T-helper 1 cell treated with Interleukin-12 subunit alpha and Interleukin-12 subunit beta and Interleukin-4 antibody, amounts not matched to agents 30 μg/mL and 1 μg/mL, for 36 hours (primary cell): ENCODE results near the gene CCDC187.

Experiments
- H3K27ac Mint-ChIP-seq: one replicate; pipeline ENCODE4 v1.8.0; 2021; ENCODE audit warnings: mild to moderate bottlenecking, mixed read lengths
- H3K27me3 Mint-ChIP-seq: one replicate; pipeline ENCODE4 v1.8.0; 2021; ENCODE audit warnings: low read depth, mixed read lengths
- H3K36me3 Mint-ChIP-seq: one replicate; pipeline ENCODE4 v1.8.0; 2021; ENCODE audit warnings: low read depth, mixed read lengths
- H3K4me1 Mint-ChIP-seq: one replicate; pipeline ENCODE4 v1.8.0; 2021; ENCODE audit warnings: low read depth, mixed read lengths
- H3K4me3 Mint-ChIP-seq: one replicate; pipeline ENCODE4 v1.8.0; 2021; ENCODE audit warnings: mild to moderate bottlenecking, moderate library complexity, mixed read lengths
- H3K9me3 Mint-ChIP-seq: one replicate; pipeline ENCODE4 v1.8.0; 2021; ENCODE audit warnings: mixed read lengths

Gene CCDC187

DNA sequence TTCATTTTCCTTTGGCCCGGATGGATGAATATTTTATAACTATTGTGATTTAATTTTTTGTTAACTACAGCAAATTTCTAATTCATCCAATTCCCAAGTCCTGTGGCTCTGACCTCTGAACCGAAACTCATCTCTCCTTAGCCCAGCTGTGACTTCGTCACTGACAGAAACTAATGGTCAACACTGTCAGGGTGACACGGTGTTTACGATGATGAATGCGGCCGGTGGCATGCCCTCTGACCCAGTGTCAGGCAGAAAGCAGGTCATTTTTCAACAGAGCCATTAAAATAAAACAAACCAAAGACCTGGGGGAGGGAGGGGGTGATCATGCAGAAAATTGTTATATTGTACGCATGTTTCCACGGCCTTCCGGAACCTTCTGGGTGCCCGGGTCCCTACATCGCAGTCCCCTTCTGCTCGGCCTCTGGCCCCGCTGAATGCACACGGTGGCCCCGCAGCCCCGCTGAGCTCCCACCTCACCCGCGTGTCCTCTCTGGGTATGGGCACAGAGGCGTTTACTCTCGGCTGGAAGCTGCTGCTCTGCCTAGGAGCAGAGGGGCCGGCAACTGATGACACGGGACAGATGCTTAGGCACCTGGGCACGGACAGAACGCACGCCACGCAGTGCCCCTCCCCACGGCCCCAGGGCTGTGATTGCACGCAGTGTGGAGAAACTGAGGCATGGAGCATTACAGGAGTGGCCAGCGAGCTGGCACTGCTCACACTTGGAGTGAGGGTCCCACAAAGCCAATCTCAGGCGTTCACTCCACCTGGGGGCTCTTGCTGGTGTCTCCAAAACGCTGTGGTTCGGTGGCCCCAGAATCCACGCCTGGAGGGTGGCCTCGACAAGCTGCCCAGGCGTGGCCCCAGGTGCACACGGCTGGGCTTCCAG, 8.1 kb downstream of the CCDC187 start:
- no peaks in the 10 kb centered on the region for H3K27me3 Mint-ChIP-seq
- no peak overlapping the region for H3K27ac Mint-ChIP-seq
- no peaks in the 10 kb centered on the region for H3K36me3 Mint-ChIP-seq
- H3K4me1 Mint-ChIP-seq: no peaks in the 10 kb centered on the region
- no peak overlapping the region for H3K4me3 Mint-ChIP-seq
- no peaks in the 10 kb centered on the region for H3K9me3 Mint-ChIP-seq

DNA sequence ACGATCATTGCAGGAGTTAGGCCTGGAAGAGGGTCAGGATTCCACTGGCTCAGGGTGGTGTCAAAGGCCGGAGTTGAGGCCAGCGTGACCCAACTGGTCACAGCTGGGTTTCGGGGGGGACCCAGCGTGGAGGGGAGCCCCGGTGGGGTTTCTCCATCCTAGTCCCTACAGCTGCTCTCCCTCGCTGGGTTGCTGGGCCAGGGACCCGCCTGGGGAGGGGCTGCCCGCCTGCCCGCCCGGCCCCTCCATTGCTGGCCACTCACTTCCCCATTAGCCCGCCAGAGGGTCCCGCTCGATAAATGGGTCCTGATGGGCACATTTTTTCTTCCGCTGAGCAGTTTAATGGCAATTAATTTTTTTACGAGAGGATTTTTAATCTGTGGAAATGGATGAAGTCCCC, 8.8 kb downstream of the CCDC187 start:
- Mint-ChIP-seq H3K4me1 (no peaks in the 10 kb centered on the region), H3K27me3 (no peaks in the 10 kb centered on the region), H3K27ac (no peak overlapping the region), H3K4me3 (no peak overlapping the region), H3K36me3 (no peaks in the 10 kb centered on the region), H3K9me3 (no peaks in the 10 kb centered on the region)

DNA sequence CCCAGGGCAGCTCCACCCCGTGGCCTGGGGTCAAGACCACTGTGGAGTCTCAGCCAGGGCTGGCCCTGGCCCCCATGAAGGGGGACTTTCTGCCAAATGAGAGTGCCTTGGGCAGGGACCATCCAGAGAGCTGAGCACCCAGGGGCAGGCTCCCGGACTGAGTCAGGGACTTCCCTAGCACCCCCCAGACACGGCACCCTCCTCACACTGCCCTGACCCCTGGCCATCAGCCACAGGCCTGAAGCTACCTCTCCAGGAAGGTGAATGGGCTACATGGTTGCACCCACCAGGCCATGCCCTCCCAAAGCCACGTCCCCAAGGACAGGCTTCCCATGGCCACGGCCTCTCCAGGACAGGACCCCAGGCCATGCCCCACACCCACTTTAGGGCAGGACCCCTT, 9.5 kb downstream of the CCDC187 start:
- Mint-ChIP-seq H3K27me3 (no peaks in the 10 kb centered on the region), H3K9me3 (no peaks in the 10 kb centered on the region), H3K36me3 (no peaks in the 10 kb centered on the region), H3K4me1 (no peaks in the 10 kb centered on the region), H3K4me3 (no peak overlapping the region), H3K27ac (no peak overlapping the region)

DNA sequence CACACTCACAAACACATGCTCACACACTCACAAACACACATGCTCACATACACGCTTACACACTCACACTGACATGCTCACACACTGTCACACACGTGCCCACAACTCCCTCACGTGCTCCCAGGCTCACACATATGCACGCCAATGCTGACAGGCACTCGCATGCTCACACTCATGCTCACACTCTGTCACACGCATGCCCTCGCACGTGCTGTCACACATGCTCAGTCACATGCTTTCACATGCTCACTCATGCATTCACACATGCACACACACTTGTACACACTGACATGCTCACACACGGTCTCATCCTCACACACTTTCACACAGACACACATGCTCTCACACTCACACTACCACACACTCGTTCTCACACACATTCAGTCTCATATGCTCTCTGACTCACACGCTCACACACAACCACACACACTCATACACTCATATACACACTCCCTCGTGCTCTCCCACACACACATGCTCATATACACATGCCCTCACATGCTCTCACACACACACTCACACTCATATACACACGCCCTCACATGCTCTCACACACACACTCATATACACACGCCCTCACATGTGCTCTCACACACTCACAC, 10.3 kb downstream of the CCDC187 start:
- Mint-ChIP-seq H3K27ac (no peak overlapping the region), H3K4me1 (no peaks in the 10 kb centered on the region), H3K27me3 (no peaks in the 10 kb centered on the region), H3K9me3 (no peaks in the 10 kb centered on the region), H3K36me3 (no peaks in the 10 kb centered on the region), H3K4me3 (no peak overlapping the region)

DNA sequence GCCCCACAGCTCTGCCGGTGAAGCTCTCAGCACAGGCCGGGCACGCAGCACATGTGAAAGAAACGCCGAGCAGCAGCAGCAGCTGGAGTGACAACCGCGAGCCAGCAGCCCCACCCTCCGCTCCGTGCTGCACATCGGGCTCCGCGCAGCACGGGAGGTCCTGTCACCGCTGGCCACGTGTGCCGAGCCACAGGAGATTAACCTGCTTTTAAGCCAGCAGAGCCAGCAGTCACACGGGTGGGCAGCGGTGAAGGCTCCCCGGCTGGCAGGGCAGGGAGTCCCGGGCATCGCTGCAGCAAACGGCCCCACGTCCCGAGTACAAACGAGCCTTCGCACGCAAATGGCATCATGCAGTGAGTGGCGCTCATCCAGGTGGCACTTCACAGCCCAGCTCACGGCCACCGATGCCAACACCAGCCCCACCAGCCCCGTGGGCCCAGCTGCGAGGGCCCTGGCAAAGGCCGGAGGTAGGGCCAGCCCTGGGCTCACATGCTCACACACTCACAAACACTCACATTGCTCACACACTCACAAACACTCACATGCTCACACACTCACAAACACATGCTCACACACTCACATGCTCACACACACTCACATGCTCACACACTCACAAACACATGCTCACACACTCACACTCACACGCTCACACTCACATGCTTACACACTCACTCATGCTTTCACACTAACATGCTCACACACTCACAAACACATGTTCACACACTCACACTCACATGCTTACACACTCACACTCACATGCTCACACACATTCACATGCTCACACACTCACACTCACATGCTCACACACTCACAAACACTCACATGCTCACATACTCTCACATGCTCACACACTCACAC, 11.1 kb downstream of the CCDC187 start:
- Mint-ChIP-seq H3K27me3 (no peaks in the 10 kb centered on the region), H3K4me3 (no peak overlapping the region), H3K9me3 (no peaks in the 10 kb centered on the region), H3K36me3 (no peaks in the 10 kb centered on the region), H3K27ac (no peak overlapping the region), H3K4me1 (no peaks in the 10 kb centered on the region)

DNA sequence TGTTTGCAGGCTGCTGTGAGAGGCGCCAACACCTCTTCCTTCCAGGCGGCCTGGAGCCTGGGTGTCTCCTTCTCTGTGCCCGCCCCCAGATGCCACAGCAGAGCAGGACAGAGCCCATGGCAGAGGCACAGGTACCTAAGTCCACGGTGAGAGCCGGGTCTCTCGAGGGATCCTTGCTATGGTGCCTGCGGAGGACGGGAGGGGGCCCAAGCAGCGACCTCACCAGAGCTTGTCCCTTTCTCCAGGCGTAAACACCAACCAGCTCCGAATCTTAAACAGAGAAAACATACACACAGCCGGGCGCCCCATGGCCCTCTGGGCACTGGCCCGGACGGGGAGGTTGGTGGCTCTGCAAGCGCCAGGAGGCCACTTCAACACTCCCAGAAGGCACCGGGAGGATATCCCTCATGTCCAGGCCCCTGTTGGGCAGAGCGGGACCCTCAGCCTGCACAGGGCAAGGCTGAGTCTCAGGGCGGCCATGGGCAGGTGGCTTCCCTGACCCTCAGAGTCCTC, 11.8 kb downstream of the CCDC187 start:
- H3K4me1 Mint-ChIP-seq: no peaks in the 10 kb centered on the region

DNA sequence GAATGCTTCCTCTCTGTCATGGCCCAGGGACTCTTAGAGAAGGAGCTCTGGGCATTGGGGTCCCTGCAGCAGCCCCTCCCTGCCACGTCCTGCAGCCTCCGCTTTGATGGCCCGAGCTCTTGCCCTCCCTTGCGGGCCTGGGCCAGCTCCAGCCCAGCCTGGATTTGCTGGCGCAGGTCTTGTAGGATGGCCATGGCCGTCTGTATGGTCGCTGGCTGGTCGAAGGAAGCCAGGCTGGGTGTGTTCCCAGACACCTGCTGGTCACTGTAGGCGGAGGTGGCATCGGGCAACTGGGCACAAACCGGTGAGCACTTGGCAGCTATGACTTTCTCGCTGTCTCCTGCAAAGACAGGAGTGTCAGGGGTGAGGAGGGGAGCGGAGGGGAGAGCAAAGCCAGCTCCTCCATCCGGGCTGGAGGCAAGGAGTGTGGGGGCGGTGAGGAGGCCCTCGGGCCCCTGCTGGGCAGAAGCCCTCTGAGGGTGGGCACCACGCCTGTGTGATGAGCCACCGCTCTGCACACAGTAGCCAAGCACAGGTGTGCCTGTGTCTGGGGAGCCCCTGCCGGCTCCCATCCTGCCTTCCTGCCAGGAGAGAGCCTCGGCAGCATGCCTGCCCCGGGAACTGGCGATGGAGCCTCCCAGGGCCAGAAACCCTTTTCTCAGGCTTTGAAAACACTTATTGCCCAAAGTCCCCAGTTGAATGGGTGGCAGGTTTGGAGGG, 12.4 kb downstream of the CCDC187 start:
- H3K27me3 Mint-ChIP-seq: no peaks in the 10 kb centered on the region
- no peaks in the 10 kb centered on the region for H3K4me1 Mint-ChIP-seq
- no peak overlapping the region for H3K4me3 Mint-ChIP-seq
- no peaks in the 10 kb centered on the region for H3K36me3 Mint-ChIP-seq
- H3K9me3 Mint-ChIP-seq: no peaks in the 10 kb centered on the region
- no peak overlapping the region for H3K27ac Mint-ChIP-seq

More for the DNA sequence above, 11.8 kb downstream of the CCDC187 start:
- no peaks in the 10 kb centered on the region for H3K9me3 Mint-ChIP-seq
- H3K27me3 Mint-ChIP-seq: no peaks in the 10 kb centered on the region
- no peak overlapping the region for H3K27ac Mint-ChIP-seq
- no peaks in the 10 kb centered on the region for H3K36me3 Mint-ChIP-seq
- H3K4me3 Mint-ChIP-seq: no peak overlapping the region

DNA sequence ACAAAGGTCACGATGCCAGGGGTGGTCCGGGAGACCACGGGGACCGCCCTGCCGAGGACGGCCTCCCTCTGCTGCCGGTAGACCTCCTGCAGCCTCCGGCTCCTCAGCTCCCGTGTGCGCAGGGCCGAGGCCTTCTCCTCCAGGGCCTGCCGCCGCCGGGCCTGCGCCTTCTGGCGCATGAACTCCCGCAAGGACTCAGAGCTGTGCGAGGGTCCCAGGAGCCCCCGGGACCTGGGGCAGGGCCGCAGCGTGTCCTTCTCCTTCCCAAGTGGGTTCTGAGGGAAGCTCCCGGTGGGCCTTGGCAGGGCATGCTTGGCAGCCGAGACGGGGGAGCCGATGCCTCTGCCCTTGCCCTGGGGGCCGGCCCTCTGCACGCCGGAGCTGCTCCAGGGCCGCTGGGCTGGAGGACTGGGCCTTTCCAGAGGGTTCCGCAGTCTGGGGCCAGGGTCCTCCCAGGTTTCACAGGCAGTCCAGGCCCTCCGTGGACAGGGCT, 13.3 kb downstream of the CCDC187 start:
- H3K9me3 Mint-ChIP-seq: no peaks in the 10 kb centered on the region
- no peak overlapping the region for H3K27ac Mint-ChIP-seq
- H3K27me3 Mint-ChIP-seq: no peaks in the 10 kb centered on the region
- H3K4me3 Mint-ChIP-seq: no peak overlapping the region
- no peaks in the 10 kb centered on the region for H3K36me3 Mint-ChIP-seq
- no peaks in the 10 kb centered on the region for H3K4me1 Mint-ChIP-seq

DNA sequence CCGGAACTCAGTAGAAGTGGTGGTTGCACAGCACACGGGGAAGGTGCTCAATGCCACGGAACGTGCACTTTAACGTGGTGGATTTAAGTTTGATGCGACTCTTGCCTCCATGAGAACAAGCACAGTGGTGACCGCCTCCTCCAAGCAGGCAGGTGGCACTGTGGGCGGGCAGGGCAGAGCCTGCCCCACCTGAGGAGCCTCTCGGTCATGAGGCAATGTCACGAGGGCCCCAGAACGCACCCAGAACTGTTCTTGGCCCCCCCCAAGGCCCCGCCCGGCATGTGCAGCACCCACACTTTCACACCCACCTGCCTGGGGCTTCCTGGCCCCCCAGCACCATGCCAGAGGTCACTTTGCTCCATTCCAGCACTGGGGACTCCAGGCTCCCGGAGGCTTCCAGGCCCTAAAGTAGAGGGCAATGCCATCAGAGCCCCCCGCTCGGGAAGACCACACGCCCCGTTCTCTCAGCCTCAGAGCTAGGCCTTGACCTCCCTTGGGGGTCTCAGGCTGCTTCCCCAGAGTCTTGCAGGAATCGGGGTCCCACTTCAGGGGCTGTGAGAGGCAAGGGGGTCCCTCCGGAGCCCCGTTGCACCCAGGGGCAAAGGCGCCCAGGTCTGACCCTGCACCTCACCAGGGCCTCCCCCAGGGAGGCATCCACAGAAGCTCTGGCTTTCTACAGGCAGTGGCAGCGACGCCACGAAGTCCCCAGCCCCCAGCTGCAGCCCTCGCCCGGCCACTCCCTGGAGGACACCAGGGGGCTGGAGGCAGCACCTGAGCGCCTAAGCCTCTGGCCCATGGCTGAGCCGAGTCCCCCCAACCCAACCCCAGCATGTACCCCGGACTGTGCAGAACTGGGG, 14.0 kb downstream of the CCDC187 start:
- no peaks in the 10 kb centered on the region for H3K27me3 Mint-ChIP-seq
- H3K27ac Mint-ChIP-seq: no peak overlapping the region
- H3K36me3 Mint-ChIP-seq: no peaks in the 10 kb centered on the region
- no peaks in the 10 kb centered on the region for H3K4me1 Mint-ChIP-seq
- no peaks in the 10 kb centered on the region for H3K9me3 Mint-ChIP-seq
- H3K4me3 Mint-ChIP-seq: no peak overlapping the region

DNA sequence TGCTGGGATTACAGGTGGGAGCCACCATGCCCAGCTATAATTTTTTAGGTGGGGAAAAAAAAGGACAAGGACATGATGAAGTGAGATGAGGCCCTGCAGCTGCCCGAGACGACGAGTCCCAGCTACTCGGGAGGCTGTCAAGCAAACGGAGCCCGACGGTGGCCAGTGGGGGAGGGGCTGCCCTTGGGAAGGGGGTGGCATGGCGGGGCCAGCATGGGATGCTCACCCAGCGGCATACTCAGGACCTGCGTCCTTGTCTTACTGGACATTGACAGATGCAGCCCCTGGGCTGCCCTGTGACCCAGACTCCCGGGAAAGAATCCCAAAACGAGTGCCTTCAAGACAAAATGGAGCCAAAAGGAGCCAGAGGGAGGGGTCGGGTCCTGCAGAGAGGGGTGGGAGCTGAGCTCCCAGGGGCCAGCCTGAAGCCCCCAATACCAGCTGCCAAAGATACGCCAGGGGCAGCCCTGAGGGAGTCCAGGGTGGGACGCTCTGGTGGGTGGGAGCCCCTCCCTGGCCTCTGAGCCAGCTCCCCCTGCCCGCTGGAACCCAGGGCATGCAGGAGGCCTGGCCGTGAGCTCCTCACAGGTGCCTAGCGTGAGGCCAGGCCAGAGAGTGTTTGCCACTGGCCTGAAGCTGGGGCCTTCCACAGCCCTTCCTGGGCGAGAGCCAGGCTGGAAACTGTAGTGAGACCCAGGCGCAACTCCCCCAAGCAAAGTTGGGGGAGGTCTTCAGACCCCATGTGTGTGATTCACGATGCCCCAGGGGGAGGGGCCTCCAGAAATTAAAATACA, 15.7 kb downstream of the CCDC187 start:
- H3K9me3 Mint-ChIP-seq: no peaks in the 10 kb centered on the region
- H3K27ac Mint-ChIP-seq: no peak overlapping the region
- H3K36me3 Mint-ChIP-seq: no peaks in the 10 kb centered on the region
- H3K4me3 Mint-ChIP-seq: no peak overlapping the region
- no peaks in the 10 kb centered on the region for H3K27me3 Mint-ChIP-seq
- H3K4me1 Mint-ChIP-seq: peaks cover 2% of the 10 kb centered on the region

DNA sequence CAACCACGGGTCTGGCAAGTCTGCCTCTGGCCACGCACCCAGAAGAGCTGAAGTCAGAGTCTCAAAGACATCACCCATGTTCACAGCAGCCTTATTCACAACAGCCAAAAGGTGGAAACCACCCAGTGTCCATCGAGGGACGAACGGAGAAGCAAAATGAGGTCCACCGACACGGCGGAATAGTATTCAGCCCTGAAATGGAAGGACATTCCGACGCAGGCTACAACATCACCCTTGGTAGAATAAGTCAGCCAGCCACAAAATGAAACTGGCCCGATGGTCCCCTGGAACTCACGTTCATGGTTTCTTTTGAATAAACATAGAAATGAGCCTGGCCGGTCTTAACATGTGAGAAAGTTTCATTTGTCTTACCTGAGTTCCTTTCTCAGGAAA, 16.9 kb downstream of the CCDC187 start:
- Mint-ChIP-seq H3K9me3 (no peaks in the 10 kb centered on the region), H3K27ac (no peak overlapping the region), H3K36me3 (no peaks in the 10 kb centered on the region), H3K27me3 (no peaks in the 10 kb centered on the region), H3K4me1 (peaks cover 2% of the 10 kb centered on the region), H3K4me3 (no peak overlapping the region)

DNA sequence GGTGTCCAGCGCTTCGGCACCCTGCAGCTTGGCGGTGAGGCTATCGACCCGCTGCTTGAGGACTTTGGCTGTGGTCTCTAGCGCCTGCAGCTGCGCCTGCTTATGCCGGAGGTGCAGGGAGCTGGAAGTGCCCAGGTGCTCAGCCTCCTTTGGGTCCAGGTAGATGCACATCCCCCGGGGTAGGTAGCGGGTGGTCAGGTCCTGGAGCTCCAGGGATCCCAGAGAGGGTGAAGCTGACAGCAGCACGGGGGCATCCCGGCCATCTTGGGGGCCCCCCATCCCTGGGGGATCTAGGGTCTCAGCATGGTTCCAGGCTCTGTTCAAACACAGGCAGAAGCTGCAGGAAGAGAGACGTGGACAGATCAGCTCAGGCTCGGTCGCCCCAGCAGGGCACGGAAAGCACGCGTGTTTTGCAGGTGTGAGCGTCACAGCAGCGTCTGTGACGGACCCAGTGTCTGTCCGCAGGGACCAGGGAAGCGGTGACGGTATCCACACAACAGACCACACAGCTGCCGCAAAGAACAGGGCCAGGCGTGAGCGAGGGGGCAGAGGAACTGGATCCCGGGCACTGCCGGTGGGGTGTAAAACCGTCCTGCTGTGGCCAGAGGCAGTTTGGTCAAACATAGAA, 17.4 kb downstream of the CCDC187 start:
- Mint-ChIP-seq H3K4me1 (peaks cover 2% of the 10 kb centered on the region), H3K4me3 (no peak overlapping the region), H3K9me3 (no peaks in the 10 kb centered on the region), H3K27ac (no peak overlapping the region), H3K36me3 (no peaks in the 10 kb centered on the region), H3K27me3 (no peaks in the 10 kb centered on the region)
